ENCODE results near the gene RBM8A.
A peak's percentile ranks its signal among the peaks of the same experiment; 100 is the strongest.
"Not testable (repeated sequence)": the region's sequence is repeated elsewhere in the genome, so short reads cannot be mapped to it uniquely, and the experiment has no call there.

The RBM8A gene

DNA sequence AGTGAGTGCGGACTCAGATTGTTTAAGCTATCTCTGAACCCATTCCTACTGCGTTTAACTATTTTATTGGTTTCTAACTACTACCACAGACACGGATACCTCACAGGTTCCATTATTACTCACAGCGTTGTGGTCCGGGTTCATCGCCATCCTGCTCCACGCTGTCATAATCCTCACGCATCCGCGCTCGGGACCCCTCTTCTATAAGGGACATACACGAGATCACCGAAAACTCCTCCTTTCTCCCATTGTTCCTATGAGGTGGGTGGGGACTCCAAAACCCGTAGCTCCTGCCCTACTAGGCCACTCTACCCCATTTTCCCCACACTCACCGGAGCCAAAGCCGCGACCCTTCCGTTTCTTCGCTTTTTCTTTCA lies 610 bp downstream of the RBM8A start:
- intact Hi-C loops (cut with DNase I) = loop anchor here (2.0 kb wide), 1 partner anchor 30 kb away; no protein-coding TSS in a partner anchor

DNA sequence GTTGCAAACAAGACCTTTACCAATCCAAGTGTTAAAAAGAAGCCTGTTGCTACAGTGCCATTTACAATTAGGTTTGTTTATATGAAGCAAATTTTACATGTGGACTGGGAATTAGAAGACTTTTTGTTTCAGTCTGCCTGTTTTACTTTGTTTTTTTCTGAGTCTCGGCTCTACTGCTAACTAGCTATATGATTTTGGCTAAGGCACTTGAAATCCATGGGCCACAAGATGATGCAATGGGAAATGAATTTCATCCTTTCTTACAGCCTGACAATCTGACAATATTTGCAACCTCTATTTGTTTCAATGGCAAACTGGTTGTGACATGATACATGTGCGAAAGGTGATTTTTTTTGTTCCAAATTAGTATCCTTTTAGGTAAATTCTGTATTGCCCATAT lies 5.0 kb downstream of the RBM8A start:
- no peak for DNase-seq
- intact Hi-C loops (cut with DNase I) = no loop called here

More for the DNA sequence above, 610 bp downstream of the RBM8A start:
- peak in 1 of 42 donors; percentile 7 for DNase-seq

DNA sequence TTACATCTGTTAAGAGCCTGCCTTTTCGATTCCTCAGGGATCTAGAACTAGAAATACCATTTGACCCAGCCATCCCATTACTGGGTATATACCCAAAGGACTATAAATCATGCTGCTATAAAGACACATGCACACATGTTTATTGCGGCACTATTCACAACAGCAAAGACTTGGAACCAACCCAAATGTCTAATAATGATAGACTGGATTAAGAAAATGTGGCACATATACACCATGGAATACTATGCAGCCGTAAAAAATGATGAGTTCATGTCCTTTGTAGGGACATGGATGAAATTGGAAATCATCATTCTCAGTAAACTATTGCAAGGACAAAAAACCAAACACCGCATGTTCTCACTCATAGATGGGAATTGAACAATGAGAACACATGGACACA lies 7.0 kb downstream of the RBM8A start:
- DNase-seq; intact Hi-C loops (cut with DNase I): not testable (repeated sequence)

DNA sequence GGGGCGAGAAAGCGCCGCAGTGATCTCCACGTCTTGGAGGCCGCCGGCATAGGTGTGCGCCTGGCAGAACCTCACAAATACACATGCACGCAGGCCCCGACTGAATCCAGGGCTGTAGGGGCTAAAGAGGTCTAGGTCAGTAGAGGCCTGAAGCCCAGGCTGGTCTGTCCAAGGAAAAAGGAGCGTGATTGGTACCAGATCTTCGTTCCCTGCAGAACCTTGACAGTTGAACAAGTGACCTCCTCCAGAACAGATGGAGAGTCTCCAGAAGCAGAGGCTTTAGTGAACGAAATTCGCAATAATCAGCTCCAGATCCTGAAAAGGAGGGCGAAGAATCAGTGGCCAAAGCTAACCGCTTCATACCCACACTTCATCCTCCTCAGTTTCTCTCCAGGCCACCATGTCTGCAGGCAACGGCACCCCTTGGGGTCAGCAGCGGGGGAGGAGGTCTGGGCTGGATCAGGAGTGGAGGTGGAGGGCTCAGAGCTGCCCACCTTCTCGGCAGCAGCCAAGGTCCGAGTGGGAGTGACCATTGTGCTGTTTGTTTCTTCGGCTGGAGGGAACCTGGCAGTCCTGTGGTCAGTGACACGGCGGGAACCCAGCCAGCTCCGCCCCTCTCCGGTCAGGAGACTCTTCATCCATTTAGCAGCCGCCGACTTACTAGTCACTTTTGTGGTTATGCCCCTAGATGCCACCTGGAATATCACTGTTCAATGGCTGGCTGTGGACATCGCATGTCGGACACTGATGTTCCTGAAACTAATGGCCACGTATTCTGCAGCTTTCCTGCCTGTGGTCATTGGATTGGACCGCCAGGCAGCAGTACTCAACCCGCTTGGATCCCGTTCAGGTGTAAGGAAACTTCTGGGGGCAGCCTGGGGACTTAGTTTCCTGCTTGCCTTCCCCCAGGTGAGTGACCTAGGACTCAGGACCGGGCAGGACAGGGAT lies 8.0 kb downstream of the RBM8A start:
- DNase-seq = peak in 39 of 42 donors; percentile 7 to 66 (median 39)

DNA sequence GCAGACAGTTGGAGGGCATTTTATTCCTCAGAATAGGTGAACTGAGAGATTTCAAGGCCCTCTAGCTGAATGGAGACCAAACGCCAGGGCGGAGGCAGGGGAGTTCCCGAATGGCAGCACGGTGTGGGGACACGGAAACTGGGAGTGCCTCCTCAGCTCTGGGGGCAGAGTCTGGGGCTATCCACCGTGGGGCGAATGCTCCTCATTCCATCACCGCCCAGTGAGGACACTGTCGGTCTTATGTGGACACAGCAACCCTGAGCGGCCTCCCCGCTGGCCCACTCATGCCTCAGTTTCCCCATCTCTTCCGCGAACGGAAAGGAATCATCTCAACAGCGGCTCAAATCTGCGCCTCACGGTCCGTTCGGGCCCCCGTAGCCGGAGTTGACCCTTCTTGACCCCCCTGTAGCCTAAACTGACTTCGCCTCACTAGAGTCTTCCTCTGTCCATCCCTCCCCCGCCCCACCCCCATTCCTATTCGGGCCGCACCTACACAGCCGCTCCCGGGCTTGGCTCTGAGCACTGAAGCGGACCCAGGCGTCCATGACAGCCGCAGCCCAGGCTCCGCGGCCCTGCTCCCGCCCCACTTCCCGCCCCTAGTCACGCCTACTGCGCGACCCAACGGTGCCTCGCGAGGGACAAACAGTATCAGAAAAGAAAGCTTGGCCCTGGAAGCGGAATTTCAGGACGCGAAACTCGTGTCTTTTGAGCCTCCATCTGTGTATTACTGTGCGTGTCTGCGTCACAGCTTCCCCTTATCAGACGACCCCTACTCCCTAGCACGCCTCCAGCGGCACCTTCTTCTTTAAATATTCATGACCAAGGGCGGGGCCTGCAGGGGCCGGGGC lies 8.9 kb downstream of the RBM8A start, which contains the start of gene PEX11B:
TSS of gene PEX11B (minus strand) at position 574 of the 848 bp plus-strand sequence. CDS start at position 545, 29 bp downstream.
- intact Hi-C loops (cut with DNase I) = no loop called here
- peak; percentile 87 to 96 (median 93) for DNase-seq

More for the DNA sequence above, 8.0 kb downstream of the RBM8A start:
- intact Hi-C loops (cut with DNase I) = no loop called here

DNA sequence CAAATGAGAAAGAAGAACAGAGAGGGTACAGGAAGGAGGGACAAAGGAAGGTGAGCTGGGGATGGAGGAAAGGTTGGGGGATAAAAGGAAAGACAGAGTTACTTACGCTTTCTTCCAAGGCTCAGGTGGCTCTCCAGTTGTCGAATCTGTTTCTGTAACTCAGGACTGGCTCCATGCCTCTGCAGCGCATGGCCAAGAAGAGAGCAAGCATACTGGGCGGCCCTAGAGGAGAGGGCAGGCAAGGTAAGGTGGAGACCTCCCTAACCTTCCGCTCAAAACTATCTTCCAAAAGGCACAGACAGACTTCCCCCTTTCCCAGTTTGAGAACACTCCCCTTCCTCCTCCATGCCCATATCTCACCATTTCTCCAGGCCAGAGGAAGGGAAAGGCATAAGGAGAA lies 9.7 kb downstream of the RBM8A start:
- no peak for DNase-seq
- intact Hi-C loops (cut with DNase I) = no loop called here

DNA sequence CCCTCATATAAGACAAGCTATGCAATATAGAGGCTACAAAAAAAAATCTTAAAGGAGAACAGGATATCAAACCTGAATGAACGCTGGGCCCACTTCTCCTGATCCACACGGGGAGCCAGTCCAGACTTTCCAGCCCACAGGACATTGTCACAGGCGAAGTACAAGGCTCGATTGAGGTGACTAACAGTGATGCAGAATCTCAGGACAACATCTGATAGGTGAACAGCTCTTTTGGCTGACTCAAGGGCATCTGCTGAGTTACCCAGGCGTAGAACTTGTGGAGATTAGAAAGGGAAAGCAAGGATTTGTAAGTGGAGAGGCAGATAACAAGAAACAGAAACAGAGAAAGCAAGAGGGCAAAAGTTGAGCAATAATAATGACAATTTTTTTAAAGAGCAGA lies 10.5 kb downstream of the RBM8A start:
- intact Hi-C loops (cut with DNase I) = no loop called here
- no peak for DNase-seq

DNA sequence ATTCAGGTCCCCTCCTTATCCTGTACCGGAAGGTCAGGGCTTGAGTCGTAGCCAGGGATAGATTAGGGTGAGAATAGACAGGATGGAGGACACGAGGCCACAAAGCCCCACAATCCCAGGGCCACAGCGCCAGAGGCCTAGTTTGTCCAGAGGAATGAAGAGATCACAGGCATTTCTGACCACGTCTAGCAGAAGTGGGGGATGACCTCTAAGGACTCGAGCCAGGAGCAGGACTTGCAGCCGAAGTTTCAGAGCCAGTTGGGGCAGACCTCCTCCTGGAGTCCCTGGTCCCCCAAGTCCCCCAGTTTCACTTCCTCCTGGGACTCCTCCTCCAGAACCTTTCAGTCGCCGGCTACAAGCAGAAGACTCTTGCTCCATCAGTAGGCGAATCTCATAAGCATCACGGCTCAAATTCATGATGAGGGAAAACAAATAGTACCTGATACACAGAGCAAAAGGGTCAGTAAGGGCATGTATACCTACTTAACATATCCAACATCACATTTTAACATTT lies 15.1 kb downstream of the RBM8A start:
- intact Hi-C loops (cut with DNase I) = no loop called here
- no peak for DNase-seq

DNA sequence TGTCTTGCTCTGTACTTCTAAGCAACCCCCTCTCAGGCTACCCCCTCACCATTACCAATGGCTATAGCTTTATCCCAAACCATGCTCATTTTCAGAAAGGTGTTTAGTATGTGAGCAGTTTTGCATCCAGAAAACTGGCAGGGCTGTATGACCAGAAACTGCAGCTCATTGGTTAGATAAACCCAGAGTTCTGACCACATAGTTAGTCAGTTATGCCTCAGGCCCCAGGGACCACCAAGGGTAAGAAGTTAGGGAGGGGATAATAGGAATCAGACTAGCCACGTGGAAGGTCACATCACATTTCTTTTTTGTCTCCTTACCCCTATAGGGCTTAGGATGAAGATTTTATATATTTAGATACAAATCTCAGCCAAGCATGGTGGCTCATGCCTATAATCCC lies 18.6 kb downstream of the RBM8A start:
- no peak for DNase-seq
- intact Hi-C loops (cut with DNase I) = no loop called here

DNA sequence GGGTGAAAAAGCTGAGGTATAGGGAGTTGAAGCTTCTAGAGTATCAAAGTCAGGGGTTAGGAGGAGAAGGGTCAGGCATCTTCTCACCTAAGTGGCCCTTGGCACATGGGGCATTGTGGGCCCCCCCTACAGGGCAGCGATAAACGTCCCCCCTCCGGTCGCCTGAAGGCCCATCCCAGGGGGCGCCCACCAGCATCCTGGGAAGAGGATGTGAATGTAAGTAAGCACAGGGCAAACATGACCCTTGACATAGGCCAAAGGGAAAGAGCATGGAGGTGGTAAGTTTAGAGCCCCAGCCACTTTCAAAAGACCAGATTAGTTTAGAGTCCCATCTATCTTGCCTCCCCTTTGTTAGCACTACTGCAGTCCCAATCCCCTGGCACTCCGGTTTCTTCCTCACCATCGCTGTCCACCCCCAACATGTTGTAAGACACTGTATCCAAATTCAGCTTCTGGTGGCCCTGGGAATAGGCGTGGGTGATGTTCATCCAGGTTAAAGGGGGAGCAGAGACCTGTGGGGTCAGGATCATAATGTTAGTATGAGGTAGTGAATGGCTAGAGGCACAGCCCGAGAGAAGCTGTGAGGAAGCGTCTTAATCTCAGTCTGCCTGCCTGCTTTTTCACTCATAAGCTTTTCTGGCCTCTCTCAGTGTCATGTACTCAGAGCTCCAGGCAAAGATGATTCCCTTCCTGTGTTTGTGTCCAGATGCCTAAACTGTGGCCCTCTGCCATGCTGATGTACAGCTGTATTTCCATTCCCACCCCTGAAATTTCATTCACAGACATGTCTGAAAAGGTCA lies 20.1 kb downstream of the RBM8A start:
- intact Hi-C loops (cut with DNase I) = no loop called here
- no peak for DNase-seq

DNA sequence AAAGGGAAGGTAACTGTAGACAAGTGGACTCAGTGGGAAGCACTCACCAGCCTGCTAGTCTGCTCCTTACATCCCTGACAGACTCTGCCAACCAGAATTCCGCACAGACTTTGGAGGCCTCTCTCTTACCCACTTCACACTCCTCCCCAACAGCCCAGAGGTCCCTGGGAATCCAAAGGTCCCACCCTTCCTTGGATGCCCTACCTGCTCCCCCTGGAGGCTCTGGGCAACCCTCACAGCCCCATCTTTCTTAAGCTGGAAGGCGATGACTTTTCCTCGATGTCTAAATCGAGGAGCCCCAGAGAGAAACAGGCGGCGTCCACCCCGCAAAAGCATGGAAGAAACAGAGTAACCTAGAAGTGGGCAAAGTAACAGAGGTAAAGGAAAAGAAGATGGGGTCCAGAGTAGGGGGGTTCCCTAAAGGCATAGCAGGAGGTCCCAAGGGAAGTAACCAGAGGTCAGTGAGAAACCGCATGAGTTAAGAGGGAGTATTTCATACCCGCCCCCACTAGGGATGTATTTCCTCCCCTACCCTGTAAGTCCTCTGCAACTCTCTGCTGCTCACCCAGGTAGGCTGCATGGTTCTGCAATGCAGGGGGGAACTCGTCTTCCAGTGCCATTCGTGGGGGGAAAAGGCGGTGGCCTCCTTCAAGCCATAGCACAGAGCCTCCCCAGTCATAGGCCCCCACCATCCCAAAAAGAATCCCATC lies 25.8 kb downstream of the RBM8A start:
- intact Hi-C loops (cut with DNase I) = no loop called here
- DNase-seq = no peak

DNA sequence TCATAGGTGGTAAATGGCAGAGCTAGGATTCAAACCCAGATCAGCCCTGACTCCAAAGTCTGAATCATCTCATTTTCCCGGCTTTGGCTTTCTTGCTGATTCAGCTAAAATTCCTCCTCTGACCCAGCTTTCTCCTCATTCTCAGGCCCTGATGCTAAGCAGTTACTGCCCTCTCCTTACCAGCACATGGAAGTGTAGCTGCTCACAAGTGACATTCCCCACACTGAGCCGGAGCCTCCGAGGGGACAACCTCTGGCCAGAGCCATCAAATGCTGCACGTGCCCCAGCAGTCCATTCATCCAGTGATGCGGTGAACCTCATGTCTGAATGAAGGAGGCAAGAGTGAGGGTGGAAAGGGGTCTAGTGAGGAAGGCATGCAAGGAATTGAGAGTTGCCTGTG lies 28.5 kb downstream of the RBM8A start:
- DNase-seq = no peak
- intact Hi-C loops (cut with DNase I) = loop anchor here (10.0 kb wide), 1 partner anchor 116 kb away; no protein-coding TSS in a partner anchor

DNA sequence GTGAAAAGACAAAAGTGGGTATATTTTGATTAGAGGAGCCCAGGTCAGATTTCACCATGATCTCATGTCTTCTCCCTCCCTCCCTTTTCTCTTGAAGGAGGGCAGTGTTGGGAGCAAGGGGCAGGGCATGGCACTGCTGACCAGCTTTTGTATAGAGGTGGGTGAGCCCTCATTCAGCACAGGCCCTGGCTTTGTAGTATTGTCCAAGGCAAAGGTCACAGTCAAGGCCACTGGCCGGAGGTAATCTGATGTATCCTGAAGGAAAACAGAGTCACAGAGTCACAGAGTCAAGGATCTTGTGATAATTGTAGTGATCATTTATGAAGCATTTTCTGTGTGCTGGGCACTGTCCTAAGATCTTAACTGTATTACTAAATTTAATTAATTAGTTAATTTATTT lies 29.3 kb downstream of the RBM8A start:
- intact Hi-C loops (cut with DNase I) = loop anchor here (10.0 kb wide), 1 partner anchor 117 kb away; no protein-coding TSS in a partner anchor
- no peak for DNase-seq

DNA sequence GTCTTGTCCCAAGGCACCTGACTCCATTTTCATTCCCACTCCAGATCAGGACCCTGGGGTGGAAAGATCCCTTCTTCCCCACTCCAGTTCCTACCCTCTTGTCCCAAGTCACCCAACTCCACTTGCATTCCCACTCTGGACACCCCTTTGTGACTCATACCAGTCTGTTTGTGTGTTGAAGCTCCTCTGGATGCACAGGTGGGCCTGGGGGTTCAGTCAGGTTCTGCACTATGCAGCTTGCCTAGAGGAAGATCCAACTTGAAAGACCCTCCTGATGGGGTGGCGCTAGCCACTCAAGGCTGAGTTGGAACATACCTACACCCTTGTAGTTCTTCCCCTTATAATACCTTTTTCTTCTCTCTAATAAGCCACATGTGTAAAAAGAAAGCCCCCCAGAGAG lies 31.8 kb downstream of the RBM8A start:
- intact Hi-C loops (cut with DNase I) = loop anchor here (10.0 kb wide), 1 partner anchor 119 kb away; no protein-coding TSS in a partner anchor
- DNase-seq = no peak

DNA sequence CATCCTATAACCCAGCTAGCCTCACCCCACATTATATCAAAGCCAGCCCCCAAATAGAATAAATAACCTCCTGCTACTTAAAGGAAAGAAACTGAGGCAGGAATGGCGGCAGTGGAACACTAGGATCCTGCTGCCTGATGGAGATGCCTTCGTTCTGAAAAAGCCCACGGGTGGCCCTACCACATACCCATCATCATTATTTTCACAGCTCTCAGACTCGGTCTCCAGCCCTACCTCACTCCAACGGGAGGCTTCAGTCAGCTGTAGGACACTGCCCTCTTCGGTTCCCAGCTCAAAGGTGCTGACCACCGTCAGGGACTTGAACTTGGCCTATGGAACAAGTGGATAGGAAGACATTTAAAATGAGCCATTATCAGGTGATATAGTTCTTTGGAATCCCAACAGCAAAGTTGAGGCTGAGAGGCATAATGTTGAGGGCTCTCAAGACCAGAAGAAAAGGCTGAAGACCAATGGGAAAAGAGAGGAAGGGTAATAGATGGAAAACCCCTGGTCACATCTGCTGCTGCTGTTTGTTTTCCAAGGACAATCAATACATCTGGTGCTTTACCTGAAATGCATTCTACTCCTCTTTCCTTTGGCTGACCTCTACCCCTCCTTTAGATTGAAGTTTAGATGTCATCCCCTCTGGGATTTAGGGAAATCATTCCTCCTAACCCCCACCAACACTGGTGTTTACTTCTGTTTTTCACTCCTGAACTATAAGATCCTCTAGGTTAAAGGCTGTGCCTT lies 33.8 kb downstream of the RBM8A start:
- intact Hi-C loops (cut with DNase I) = loop anchor here (10.0 kb wide), 1 partner anchor 121 kb away; no protein-coding TSS in a partner anchor
- DNase-seq = no peak

DNA sequence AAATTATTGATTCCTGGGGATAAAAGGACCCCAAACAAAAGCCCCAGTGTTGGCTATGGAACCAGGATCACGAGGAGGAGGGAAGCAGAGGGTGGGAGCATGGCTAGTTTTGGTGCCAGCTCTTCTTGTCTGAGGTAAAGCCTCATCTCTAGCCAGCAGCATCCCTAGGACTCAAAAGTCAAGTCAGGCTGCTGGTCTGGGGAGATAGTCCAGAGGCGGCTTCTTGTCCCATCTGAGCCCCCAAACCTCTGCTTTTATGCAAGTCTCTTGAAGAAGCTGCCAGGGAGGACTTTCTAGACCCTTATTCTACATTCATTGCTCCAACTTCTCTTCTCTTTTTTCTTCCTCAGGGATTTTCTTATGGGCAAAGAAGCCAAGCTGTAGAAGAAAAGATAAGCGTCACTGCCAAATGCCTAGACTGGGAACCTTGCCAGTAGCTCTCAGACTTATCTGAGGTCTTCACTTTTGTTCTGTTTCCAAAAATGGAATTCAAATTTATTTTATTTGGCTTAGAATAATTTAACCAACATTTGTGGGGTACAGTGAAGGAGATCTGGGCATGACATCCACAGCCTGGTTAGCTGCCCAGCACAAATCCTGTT lies 34.7 kb downstream of the RBM8A start:
- DNase-seq = no peak

More for the DNA sequence above, 34.7 kb downstream of the RBM8A start:
- intact Hi-C loops (cut with DNase I) = loop anchor here (10.0 kb wide), 1 partner anchor 122 kb away; no protein-coding TSS in a partner anchor
